Thymus (tissue), 11 donors: ENCODE data around the gene LMX1B. TPM values are rescaled to one million over a fixed set of nuclear protein-coding genes. Genes with fewer than 3 reads are reported as not detected.
A peak's percentile ranks its signal among the peaks of the same experiment; 100 is the strongest.

Experiments
- DNase-seq, 9 donors: peaks; one replicate each; pipeline ENCODE4 v3.0.0-alpha.2; 2013; ENCODE audit warnings: low spot score in 9 of 9, low read depth in 6 of 9, missing footprints in 1 of 9
- H3K27ac ChIP-seq, 2 donors: one replicate each; pipeline ENCODE4 v1.5.1; 2013; ENCODE audit warnings: control low read depth in 1 of 2, low read depth in 1 of 2, low read length in 1 of 2, mild to moderate bottlenecking in 1 of 2, moderate library complexity in 1 of 2
- H3K27me3 ChIP-seq, 2 donors: one replicate each; pipeline ENCODE4 v1.5.1; 2013; ENCODE audit warnings: low read length in 1 of 2; ENCODE audit not compliant: control insufficient read depth in 2 of 2, insufficient read depth in 1 of 2
- H3K36me3 ChIP-seq, 2 donors: one replicate each; pipeline ENCODE4 v1.5.1; 2013; ENCODE audit warnings: low read length in 1 of 2, mild to moderate bottlenecking in 1 of 2, moderate library complexity in 1 of 2; ENCODE audit not compliant: control insufficient read depth in 2 of 2, insufficient read depth in 2 of 2
- H3K4me1 ChIP-seq, 2 donors: one replicate each; pipeline ENCODE4 v1.5.1; 2013; ENCODE audit warnings: low read length in 2 of 2; ENCODE audit not compliant: control insufficient read depth in 2 of 2, insufficient read depth in 2 of 2
- H3K4me3 ChIP-seq, 2 donors: one replicate each; pipeline ENCODE4 v1.5.1; 2013; ENCODE audit warnings: low read length in 2 of 2, control low read depth in 1 of 2, mild to moderate bottlenecking in 1 of 2
- H3K9me3 ChIP-seq, 2 donors: one replicate each; pipeline ENCODE4 v1.5.1; 2013; ENCODE audit warnings: low read length in 1 of 2, mild to moderate bottlenecking in 1 of 2; ENCODE audit not compliant: control insufficient read depth in 2 of 2, insufficient read depth in 1 of 2
- WGBS: extraction: QIAGEN DNeasy Blood & Tissue Kit; methylation state at CpG from one replicate; pipeline ENCODE4 v1.1.7; 2013; 5-methylcytosine and 5-hydroxymethylcytosine counted together
- polyA plus RNA-seq: library from polyadenylated mRNA; stranded (reverse); fragments of 200-250 nt; gene quantifications from one replicate; pipeline ENCODE4 v1.2.3, GENCODE V29; 2013
- total RNA-seq: library from RNA; stranded (reverse); fragments of 120-200 nt; gene quantifications from one replicate; pipeline ENCODE4 v1.2.4, GENCODE V29; 2013
- donor health status: healthy.

The LMX1B gene
- total and polyA plus RNA-seq, 2 donors = 0.02 to 0.05 TPM

- H3K27ac ChIP-seq = no peak overlapping the region
- H3K36me3 ChIP-seq = no peaks in the 10 kb centered on the region
- no peaks in the 10 kb centered on the region for H3K4me1 ChIP-seq
- peaks cover 49 to 94% of the 10 kb centered on the region in 2 donors for H3K27me3 ChIP-seq
- H3K4me3 ChIP-seq = no peak overlapping the region
- no peak for DNase-seq
- no peaks in the 10 kb centered on the region for H3K9me3 ChIP-seq
- 59% methylated on average over 3 of the region's 3 CpGs for WGBS
These were observed 70.6 kb downstream of the LMX1B start for GRCh38 chr9:126684345-126684744.

DNA sequence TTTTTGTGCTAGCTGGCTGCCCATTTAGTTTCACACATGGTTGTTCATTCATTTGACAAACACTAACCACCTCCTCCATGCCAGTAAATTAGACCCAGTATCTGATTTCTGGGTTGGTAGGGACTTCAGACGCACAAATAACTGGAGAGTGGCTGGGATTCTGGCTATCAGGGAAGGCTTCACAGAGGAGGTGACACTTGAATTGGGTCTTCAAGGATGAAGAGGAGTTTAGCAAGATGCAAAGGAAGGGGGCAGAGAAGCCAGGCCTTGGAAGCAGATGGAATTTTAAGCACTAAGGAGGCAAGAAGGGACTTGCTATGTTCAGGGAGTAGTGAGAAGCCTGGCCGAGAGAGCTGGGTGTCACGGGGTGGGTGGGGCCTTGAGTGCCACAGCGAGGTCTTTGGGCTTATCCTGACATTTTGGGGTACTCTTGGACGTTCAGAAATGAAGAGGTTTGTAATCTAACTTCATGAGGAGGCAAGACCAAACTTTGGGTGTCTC is 71.3 kb downstream of the LMX1B start:
- Histone ChIP-seq H3K9me3 (no peaks in the 10 kb centered on the region), H3K4me3 (no peak overlapping the region), H3K27ac (no peak overlapping the region), H3K4me1 (no peaks in the 10 kb centered on the region), H3K36me3 (no peaks in the 10 kb centered on the region), H3K27me3 (peaks cover 47 to 94% of the 10 kb centered on the region in 2 donors)
- 61% methylated on average over 5 of the region's 5 CpGs for WGBS
- no peak for DNase-seq

DNA sequence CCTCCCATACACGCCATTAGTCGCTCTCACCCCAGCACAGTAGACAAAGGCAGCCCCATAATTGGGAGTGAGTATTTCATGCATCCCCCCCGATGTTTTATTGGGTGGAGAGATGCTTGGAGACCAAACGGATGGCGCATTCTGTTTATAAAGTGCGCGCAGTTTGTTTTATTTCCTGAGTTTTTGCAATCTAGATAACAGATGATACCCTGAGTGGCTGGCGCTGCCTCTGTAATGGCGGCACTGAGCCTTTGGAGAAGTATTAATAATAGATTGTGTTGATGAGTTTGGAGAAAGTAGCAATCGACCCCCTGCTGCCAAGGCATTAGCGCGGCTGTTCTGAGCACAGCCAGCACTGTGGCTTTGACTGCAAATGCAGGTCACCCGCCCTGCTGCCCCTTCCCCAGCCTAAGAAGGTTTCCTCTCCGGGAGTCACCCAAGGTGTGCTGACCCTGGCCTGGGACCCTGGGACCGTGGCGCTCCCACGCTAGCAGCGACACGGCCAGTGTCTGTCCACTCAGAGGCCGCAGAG is 74.3 kb downstream of the LMX1B start:
- H3K36me3 ChIP-seq = no peaks in the 10 kb centered on the region
- no peaks in the 10 kb centered on the region for H3K9me3 ChIP-seq
- peaks cover 30 to 86% of the 10 kb centered on the region in 2 donors for H3K27me3 ChIP-seq
- H3K27ac ChIP-seq = no peak overlapping the region
- WGBS = 80% methylated on average over 20 of the region's 20 CpGs
- H3K4me3 ChIP-seq = no peak overlapping the region
- no peak for DNase-seq
- no peaks in the 10 kb centered on the region for H3K4me1 ChIP-seq

DNA sequence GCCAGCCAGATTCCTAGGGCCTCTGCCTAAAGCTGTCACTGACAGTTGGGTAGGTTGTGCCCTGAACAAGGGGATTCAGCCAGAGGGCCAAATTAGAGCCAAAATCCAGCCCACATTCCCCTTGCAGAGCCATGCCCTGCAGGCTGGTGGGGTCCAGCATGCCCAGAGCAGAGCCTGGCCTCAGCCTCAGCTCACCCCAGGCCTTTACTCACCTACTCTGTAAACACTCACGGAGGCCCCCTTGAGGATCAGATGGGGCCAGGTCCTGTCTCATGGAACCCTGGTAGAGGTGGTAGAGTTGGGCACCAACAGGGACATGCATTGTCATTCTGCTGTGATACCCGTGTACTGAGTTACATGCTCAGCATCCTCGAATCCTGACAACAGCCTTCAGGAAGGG is 74.9 kb downstream of the LMX1B start:
- no peak overlapping the region for H3K4me3 ChIP-seq
- peaks cover 24 to 81% of the 10 kb centered on the region in 2 donors for H3K27me3 ChIP-seq
- H3K27ac ChIP-seq = no peak overlapping the region
- WGBS = 62% methylated on average over 3 of the region's 3 CpGs
- H3K36me3 ChIP-seq = no peaks in the 10 kb centered on the region
- H3K9me3 ChIP-seq = no peaks in the 10 kb centered on the region
- DNase-seq = no peak
- H3K4me1 ChIP-seq = no peaks in the 10 kb centered on the region

DNA sequence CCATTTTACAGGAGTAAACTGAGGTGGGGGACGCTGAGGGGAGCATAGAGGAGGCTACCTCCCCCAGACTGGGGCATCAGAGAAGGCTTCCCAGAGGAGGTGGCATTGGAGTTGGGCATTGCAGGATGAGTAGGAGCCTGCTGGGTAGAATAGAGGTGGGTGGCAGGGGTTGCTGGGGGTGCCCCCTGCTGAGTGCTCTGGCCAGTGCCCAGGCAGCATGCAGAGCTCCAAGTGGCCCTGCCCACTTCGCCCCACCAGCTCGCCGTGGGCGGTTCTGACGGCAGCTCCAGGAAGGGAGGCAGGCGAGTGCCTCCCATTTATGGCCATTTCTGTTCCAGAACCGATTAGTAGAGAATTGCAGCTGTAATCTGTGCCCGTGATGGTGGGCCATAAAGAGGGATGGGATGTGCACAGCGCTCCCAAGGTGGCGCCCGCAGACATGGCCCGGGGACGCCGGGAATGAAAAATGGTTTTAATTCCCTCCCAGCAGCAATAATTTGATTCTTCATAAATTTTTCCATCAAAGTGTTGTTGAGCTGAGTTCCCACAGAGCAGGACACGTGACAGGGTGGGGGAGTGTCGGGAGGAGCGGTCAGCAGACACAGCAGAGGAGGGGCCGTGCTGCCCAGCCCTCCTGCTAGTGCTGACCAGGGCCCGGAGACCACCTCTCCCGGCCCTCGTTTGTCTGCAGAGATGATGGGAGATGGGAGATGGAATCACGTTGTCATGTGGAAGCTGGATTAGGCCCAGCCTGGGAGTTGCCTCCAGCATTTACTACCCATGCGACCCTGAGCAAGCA is 75.5 kb downstream of the LMX1B start:
- Histone ChIP-seq H3K27me3 (peaks cover 19 to 77% of the 10 kb centered on the region in 2 donors), H3K4me3 (no peak overlapping the region), H3K27ac (no peak overlapping the region), H3K9me3 (no peaks in the 10 kb centered on the region), H3K4me1 (no peaks in the 10 kb centered on the region), H3K36me3 (no peaks in the 10 kb centered on the region)
- DNase-seq = no peak
- WGBS = 74% methylated on average over 24 of the region's 24 CpGs

- H3K27me3 ChIP-seq = peaks cover 7 to 74% of the 10 kb centered on the region in 2 donors
- WGBS = 64% methylated on average over 25 of the region's 25 CpGs
- peak in 4 of 9 donors; percentile 33 to 56 (median 42) for DNase-seq
- H3K36me3 ChIP-seq = no peaks in the 10 kb centered on the region
- H3K9me3 ChIP-seq = no peaks in the 10 kb centered on the region
- no peak overlapping the region for H3K27ac ChIP-seq
- no peak overlapping the region for H3K4me3 ChIP-seq
- H3K4me1 ChIP-seq = no peaks in the 10 kb centered on the region
These were observed 76.8 kb downstream of the LMX1B start for GRCh38 chr9:126690431-126691051.

DNA sequence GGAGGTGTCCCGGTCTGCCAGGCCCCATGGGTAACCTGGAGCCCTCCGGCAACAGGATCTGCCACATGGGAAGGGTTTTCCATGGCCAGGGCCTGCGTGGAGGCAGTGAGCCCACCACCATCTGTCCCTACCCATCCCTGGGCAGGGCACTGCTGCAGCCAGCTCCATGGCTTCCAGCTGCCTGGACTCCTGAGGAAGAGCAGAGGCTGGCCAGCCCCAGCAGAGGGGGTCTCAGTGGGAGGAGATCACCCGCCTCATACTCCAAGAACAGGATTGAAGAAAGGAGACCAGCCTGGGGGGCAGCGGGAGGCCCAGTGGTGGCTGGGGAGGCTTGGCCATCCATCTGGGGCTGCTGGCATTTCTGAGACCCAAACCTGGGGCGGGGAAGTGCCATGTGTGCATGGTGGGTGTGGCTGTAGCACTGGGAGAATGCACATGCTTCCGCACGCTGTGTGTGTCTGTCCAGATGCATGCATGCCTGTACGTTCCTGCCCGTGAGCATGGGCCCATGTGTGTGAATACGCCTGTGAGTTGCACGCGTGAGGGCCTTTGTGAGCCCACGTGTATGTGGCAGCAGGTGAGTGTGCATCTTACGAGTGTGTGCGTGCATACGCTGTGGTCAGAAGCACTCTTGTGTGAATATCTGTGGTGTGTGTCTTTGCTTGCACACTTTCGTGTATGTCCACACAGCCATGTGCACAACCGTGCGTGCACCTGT is 78.5 kb downstream of the LMX1B start:
- WGBS = 95% methylated on average over 20 of the region's 20 CpGs
- H3K36me3 ChIP-seq = no peaks in the 10 kb centered on the region
- no peaks in the 10 kb centered on the region for H3K4me1 ChIP-seq
- no peaks in the 10 kb centered on the region for H3K9me3 ChIP-seq
- no peak for DNase-seq
- H3K27me3 ChIP-seq = peaks cover 5 to 75% of the 10 kb centered on the region in 2 donors
- no peak overlapping the region for H3K4me3 ChIP-seq
- H3K27ac ChIP-seq = no peak overlapping the region

GRCh38 chr9:126692759-126693427 is 79.2 kb downstream of the LMX1B start:
- WGBS = 93% methylated on average over 32 of the region's 32 CpGs
- Histone ChIP-seq H3K36me3 (no peaks in the 10 kb centered on the region), H3K27me3 (peaks cover 5 to 72% of the 10 kb centered on the region in 2 donors)

More at GRCh38 chr9:126692759-126693427, 79.2 kb downstream of the LMX1B start:
- H3K4me3 ChIP-seq = no peak overlapping the region
- H3K4me1 ChIP-seq = no peaks in the 10 kb centered on the region
- H3K27ac ChIP-seq = no peak overlapping the region
- no peak for DNase-seq
- no peaks in the 10 kb centered on the region for H3K9me3 ChIP-seq
